LNCAP (cell line): ENCODE measurements around the gene MAPK9.

ENCODE experiments used
- CTCF ChIP-seq: fragments of 450-650 bp; IDR thresholded peaks from 2 replicates; pipeline ENCODE4 v1.5.1; 2017; ENCODE audit warnings: mild to moderate bottlenecking

MAPK9 gene

DNA sequence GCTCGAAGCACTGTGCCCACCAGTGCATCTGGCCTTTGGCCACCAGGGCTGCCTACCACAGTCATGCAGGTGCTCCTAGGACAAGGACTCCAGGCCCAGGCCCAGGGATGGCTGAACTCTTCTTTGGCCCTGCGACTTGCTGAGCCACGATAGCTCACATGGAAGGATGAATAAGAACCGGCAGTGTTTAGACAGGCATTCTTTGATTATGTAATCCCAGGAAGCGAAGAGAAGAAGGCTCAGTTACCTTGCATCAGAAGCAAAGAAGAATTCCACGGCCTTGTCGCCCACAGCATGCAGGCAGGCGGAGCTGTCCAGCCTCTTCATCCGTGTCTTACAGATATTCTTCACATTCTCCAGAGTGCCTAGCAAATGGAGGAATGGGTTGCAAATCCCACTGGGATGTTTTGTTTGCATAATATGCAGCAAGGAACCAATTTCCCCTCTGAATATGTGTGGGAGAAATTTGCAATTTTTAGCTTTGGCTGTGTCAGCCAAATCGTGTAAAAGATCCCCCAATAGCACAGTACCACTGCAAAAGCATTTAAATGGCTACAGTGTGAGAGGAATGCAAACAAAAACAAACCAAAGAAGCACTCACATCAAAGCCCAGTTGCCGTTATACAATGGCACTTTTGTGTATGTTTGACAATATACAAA, 32.2 kb upstream of the MAPK9 start:
- no peak for TF ChIP-seq CTCF

DNA sequence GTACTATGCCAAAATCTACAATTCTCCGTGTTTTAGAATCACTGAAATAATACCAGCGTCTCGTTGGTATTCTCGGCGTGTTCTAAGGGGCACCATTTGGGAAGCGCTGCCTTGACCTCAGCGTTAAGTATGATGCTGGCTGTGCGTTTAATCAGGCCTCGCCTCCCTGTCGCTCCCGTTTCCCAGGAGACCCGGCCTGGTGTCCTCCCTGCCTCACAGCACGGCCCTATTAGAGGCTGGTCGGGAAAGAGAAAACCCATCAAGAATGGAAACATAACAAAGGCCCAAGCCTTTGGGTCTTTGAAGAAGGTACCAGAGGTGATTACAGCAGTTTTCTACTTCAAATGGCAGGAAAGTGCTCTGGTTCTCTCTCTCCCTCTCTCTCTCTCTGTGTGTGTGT, 31.3 kb upstream of the MAPK9 start:
- TF ChIP-seq CTCF: no peak

- no peak for TF ChIP-seq CTCF
Observed at GRCh38 chr5:180318456-180319089, 26.7 kb upstream of the MAPK9 start.

DNA sequence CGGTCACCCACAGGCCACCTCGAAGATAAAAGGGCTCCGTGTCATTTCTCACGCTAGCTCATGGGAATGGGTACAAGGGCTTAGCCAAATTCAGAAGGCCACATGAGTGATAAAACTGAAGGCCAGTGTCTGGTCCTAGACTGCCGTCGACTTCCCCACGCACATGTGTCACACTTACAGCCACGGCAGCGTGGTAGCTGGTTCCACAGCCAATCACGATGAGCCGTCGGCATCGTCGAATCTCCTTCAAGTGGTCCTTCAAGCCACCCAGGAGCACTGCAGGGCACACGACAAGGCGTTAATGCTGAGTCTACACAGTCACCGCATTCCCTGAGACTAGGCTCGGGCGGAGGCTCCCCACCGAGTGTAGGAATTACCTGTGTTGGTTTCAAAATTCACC, 24.7 kb upstream of the MAPK9 start:
- no peak for TF ChIP-seq CTCF

DNA sequence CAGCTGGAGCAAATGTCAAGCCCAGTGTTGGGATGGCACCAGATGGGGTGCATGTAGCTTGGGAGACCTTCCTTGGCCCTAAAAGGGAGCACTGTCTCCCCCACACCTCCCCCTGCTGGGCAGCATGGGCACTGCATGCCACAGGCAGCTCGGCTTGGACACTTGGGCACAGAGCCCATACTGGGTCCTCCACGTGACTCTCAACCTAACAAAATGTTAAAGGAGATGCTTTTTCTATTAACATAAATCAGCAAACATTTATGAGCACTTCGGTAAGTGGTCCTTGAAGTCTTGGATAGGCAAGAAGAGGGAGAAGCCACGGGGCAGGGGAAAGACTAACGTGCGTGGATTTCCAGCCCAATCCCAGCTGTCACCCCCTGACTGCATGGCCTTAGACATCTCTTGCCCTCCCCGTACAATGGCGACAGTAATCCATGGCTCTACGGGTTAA, 23.9 kb upstream of the MAPK9 start:
- TF ChIP-seq CTCF: peak; percentile 99

GRCh38 chr5:180313677-180314505, 22.0 kb upstream of the MAPK9 start:
- TF ChIP-seq CTCF: no peak

GRCh38 chr5:180311216-180311615, 19.3 kb upstream of the MAPK9 start:
- no peak for TF ChIP-seq CTCF
